GM21717 (cell line): ENCODE results near the gene SELENOI.

Experiments used
- ATAC-seq: cut with Tn5 transposase; IDR thresholded peaks from one replicate; pipeline ENCODE4 v1.9.1; 2021; ENCODE audit warnings: mild to moderate bottlenecking, moderate library complexity; ENCODE audit not compliant: unreplicated experiment

The SELENOI gene

DNA sequence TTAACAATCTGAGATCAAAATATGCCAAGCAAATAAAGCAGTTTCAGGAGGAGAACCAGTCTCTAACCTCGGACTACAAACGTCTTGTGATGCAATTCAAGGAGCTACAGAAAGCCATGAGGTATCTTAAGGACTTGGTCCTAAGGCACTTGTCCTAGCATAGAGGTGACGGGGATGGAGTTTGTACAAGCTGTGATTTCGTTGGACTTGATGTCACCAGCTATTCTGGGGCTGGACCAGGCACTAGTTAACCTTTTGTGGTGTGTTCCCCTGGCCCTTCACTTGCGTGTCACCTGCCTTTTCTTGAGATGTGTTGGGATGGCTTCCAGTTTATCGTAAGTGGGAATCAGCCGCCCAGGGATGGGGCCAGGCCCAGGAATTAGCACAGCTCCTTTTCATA lies 98.3 kb downstream of the SELENOI start:
- no peak for ATAC-seq
